SK-N-SH (cell line): ENCODE results near the gene B4GALT6.

ENCODE experiments used
- FOXM1 ChIP-seq: IDR thresholded peaks from 2 replicates; pipeline ENCODE4 v1.4.0; 2012; ENCODE audit warnings: low read depth, mild to moderate bottlenecking
- GABPA ChIP-seq: IDR thresholded peaks from 2 replicates; pipeline ENCODE4 v1.4.0; 2012; ENCODE audit warnings: low read depth, mild to moderate bottlenecking
- POLR2AphosphoS5 ChIP-seq: IDR thresholded peaks from 2 replicates; pipeline ENCODE4 v1.6.1; 2012; ENCODE audit warnings: low read depth, low read length
- TF ChIP-seq, protein P1 (sequence below): fragments of 150-350 bp; IDR thresholded peaks from 2 replicates; pipeline ENCODE4 v1.6.1; 2017; ENCODE audit warnings: antibody characterized with exemption, low read length, low read depth, borderline replicate concordance
- TF ChIP-seq, protein P2 (sequence below): fragments of 200-600 bp; sonication (generic); IDR thresholded peaks from 2 replicates; pipeline ENCODE4 v1.6.1; 2017; ENCODE audit warnings: antibody characterized with exemption, mild to moderate bottlenecking, moderate library complexity

- TF ChIP-seq POLR2AphosphoS5 (no peak), FOXM1 (no peak), GABPA (no peak)
- TF ChIP-seq, protein P1, sequence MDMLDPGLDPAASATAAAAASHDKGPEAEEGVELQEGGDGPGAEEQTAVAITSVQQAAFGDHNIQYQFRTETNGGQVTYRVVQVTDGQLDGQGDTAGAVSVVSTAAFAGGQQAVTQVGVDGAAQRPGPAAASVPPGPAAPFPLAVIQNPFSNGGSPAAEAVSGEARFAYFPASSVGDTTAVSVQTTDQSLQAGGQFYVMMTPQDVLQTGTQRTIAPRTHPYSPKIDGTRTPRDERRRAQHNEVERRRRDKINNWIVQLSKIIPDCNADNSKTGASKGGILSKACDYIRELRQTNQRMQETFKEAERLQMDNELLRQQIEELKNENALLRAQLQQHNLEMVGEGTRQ = no peak
- TF ChIP-seq, protein P2, sequence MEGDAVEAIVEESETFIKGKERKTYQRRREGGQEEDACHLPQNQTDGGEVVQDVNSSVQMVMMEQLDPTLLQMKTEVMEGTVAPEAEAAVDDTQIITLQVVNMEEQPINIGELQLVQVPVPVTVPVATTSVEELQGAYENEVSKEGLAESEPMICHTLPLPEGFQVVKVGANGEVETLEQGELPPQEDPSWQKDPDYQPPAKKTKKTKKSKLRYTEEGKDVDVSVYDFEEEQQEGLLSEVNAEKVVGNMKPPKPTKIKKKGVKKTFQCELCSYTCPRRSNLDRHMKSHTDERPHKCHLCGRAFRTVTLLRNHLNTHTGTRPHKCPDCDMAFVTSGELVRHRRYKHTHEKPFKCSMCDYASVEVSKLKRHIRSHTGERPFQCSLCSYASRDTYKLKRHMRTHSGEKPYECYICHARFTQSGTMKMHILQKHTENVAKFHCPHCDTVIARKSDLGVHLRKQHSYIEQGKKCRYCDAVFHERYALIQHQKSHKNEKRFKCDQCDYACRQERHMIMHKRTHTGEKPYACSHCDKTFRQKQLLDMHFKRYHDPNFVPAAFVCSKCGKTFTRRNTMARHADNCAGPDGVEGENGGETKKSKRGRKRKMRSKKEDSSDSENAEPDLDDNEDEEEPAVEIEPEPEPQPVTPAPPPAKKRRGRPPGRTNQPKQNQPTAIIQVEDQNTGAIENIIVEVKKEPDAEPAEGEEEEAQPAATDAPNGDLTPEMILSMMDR = no peak
These were observed 35.1 kb upstream of the B4GALT6 start for GRCh38 chr18:31719363-31720006.
